Skeletal muscle satellite cell (primary cell): ENCODE data around the gene CCNA2.

Source experiments
- H3K27me3 ChIP-seq: 2 replicates; pipeline ENCODE4 v1.7.0; 2013; ENCODE audit warnings: low read length; ENCODE audit not compliant: control insufficient read depth, insufficient read depth
- H3K36me3 ChIP-seq: 2 replicates; pipeline ENCODE4 v1.7.0; 2013; ENCODE audit warnings: mild to moderate bottlenecking, control low read depth, low read length; ENCODE audit not compliant: insufficient read depth
- H3K4me1 ChIP-seq: 2 replicates; pipeline ENCODE4 v1.7.0; 2013; ENCODE audit warnings: low read length; ENCODE audit not compliant: control insufficient read depth, insufficient read depth
- H3K4me2 ChIP-seq: 2 replicates; pipeline ENCODE4 v1.7.0; 2013; ENCODE audit warnings: mild to moderate bottlenecking, low read length
- H3K4me3 ChIP-seq: 2 replicates; pipeline ENCODE4 v1.7.0; 2013; ENCODE audit warnings: low read length
- H3K9ac ChIP-seq: 2 replicates; pipeline ENCODE4 v1.7.0; 2013; ENCODE audit warnings: mild to moderate bottlenecking, low read depth, low read length, moderate library complexity
- H3K9me3 ChIP-seq: replicated peaks from 2 replicates; pipeline ENCODE4 v1.7.0; 2013; ENCODE audit warnings: mild to moderate bottlenecking, control low read depth, low read length

The CCNA2 gene

DNA sequence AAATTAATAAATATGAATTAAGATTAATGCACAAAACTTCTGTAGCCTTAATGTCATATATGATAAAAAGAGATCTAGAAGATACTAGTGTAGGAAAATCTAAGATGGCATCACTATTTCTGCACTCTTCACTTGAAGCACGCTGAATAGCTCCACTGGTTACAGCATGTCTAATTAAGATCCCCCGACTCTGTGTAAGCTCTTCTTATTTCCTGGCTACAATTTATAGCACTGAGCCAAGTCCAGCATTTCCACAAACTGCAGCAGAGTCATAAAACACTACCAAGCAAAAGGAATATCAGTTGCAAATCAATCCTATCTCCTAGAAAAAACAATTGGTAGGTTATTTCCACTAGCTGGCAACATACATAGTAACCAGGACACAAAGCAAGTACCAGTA is 1.3 kb upstream of the CCNA2 start:
- no peaks in the 10 kb centered on the region for H3K9me3 ChIP-seq
- no peak overlapping the region for H3K4me2 ChIP-seq
- no peak overlapping the region for H3K9ac ChIP-seq
- peaks cover 7% of the 10 kb centered on the region for H3K36me3 ChIP-seq
- peaks cover 33% of the 10 kb centered on the region for H3K4me1 ChIP-seq
- no peak overlapping the region for H3K4me3 ChIP-seq
- no peaks in the 10 kb centered on the region for H3K27me3 ChIP-seq

DNA sequence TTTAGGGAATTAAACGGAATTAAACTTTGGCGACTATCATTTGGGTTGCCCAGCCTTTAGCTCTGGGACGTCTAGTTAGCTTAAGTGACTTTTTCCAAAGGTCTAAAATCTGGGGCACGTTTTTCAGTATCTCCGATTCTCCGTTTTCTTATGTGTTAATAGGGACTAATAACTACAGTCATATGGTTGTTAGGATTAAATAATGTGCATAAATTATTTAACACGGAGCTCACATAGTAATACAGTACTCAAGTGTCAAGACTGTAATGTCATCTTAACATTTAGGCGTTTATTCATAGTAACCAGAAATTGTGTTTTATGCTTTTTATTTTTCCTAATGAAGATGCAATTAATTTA is 466 bp upstream of the CCNA2 start:
- H3K9ac ChIP-seq = peak overlapping the region; percentile 88
- H3K4me3 ChIP-seq = peak overlapping the region; percentile 90
- H3K36me3 ChIP-seq = peaks cover 12% of the 10 kb centered on the region

DNA sequence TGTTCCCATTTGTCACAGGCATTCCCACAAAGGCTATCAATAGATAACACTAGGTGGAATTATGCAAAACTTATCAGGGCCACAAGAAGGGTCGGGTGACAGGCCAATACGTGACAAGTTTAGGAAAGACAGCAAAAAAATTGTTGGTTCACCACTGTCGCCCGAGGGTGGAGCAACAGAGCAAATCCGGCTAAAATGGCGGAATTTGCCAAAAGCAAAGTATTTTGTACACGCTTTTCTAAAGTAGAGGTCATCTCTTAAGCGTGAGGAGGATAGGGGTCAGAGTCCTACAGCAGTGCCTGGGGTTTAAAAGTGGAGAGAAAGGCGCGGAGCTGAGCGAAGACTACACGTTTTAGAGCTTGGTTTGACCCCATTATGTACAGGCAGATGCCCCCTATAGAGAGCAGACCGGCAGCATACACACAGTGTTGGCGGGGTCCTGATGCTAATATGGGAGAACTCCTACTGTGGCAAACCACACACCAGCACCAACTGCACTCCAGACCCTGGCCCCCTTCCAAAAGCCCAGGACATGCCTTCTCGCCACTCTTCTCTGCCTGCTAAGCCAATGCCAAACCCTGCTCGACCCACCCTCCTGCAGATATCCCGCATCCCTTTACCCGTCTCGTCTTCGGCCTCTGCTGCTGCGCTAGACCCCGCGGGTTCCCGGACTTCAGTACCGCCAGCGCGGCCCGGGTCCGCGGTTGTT is 733 bp downstream of the CCNA2 start:
- Histone ChIP-seq H3K9ac (peak overlapping the region; percentile 88), H3K4me2 (peak overlapping the region; percentile 95), H3K9me3 (no peaks in the 10 kb centered on the region), H3K27me3 (no peaks in the 10 kb centered on the region), H3K36me3 (peaks cover 23% of the 10 kb centered on the region), H3K4me3 (peak overlapping the region; percentile 90), H3K4me1 (peaks cover 32% of the 10 kb centered on the region)

More for the DNA sequence above, 466 bp upstream of the CCNA2 start:
- peak overlapping the region; percentile 95 for H3K4me2 ChIP-seq
- no peaks in the 10 kb centered on the region for H3K27me3 ChIP-seq
- peaks cover 34% of the 10 kb centered on the region for H3K4me1 ChIP-seq
- H3K9me3 ChIP-seq = no peaks in the 10 kb centered on the region

DNA sequence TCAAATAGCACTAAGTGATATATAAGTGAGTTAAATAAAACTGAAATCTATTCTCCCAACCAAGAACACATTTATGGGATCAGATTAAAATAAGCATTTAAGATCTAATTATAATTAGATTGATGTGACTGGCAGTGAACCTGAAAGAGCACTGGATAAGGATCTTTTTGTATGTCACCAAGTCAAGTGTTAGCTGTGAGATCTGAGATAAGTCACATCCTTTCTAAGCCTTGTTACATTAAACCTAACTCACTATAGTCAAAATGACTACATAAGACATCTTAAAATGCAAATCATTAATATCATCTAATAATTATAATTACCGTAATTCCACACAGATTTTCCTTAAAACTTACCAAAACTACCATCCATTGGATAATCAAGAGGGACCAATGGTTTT is 1.6 kb downstream of the CCNA2 start:
- H3K9me3 ChIP-seq = no peaks in the 10 kb centered on the region
- peaks cover 30% of the 10 kb centered on the region for H3K4me1 ChIP-seq
- H3K4me2 ChIP-seq = peak overlapping the region; percentile 95
- H3K4me3 ChIP-seq = peak overlapping the region; percentile 90
- peaks cover 31% of the 10 kb centered on the region for H3K36me3 ChIP-seq
- no peaks in the 10 kb centered on the region for H3K27me3 ChIP-seq
- peak overlapping the region; percentile 88 for H3K9ac ChIP-seq

DNA sequence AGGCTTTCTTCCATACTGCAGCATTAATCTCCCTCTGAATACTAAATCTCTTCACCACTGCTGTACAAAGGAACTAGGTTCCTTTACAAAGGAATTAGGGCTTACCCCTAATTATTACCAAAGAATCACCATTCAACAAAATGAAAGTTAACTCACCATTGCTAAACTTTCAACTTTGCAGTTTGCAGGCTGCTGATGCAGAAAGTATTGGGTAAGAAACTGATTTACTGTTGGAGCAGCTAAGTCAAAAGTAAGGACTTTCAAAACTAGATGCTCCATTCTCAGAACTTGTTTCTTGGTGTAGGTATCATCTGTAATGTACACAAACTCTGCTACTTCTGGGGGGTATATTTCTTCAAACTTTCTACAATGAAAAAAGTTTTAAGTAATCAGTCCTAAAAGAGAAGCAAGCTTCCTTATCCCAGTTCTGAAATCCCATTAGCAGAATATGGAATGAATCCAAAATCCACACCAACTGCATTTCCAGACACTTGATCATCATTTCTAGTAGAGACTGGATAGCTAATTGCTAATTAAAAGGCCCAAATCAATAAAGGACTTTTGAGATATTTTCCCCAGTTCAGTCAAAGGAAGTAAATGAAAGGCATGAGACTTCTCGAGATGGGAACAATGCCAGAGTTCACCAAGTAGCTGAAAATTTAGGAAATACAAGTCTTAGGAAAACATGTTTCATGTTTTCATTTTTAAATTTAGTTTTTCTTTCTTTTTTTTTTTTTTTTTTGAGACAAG is 4.3 kb downstream of the CCNA2 start:
- peaks cover 30% of the 10 kb centered on the region for H3K4me1 ChIP-seq
- H3K4me2 ChIP-seq = peak overlapping the region; percentile 19
- H3K9ac ChIP-seq = no peak overlapping the region
- peaks cover 41% of the 10 kb centered on the region for H3K36me3 ChIP-seq
- no peaks in the 10 kb centered on the region for H3K27me3 ChIP-seq
- no peaks in the 10 kb centered on the region for H3K9me3 ChIP-seq
- H3K4me3 ChIP-seq = no peak overlapping the region

DNA sequence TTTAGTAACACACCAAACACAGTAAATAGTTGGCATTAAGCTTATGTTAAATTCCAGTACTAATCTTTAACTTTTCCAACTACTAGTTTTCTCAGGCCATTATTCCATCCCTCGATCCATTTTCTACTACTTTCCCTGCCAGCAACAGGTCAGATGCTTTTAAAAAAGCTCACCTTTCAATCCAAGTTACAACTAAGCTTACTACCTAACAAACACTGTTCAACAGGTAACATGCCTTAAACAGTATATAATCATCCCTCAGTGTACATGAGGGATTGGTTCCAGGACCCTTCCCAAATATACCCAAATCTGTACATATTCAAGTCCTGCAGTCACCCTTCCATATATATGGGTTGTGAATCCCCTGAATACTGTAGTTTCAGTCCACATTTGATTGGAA is 5.5 kb downstream of the CCNA2 start:
- Histone ChIP-seq H3K9ac (no peak overlapping the region), H3K27me3 (no peaks in the 10 kb centered on the region), H3K36me3 (peaks cover 52% of the 10 kb centered on the region), H3K4me3 (no peak overlapping the region), H3K9me3 (no peaks in the 10 kb centered on the region), H3K4me2 (no peak overlapping the region), H3K4me1 (peaks cover 30% of the 10 kb centered on the region)

DNA sequence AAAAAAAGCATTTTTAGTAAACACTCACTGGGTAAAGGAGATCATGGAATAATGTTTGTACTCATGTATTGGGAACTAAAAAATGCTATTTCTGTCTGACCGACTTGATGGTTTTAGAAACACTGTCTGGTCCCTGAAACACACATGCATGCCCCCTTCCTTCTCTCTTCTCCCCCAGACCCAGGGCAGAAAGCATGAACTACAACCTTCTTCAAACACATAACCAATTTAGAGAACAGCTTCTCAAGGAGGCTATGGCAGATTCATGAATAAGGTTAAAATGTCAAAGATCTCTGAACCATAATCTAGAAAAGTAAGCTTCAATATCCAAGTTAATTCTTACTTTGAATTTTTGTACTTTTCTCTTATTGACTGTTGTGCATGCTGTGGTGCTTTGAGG is 6.0 kb downstream of the CCNA2 start:
- H3K9me3 ChIP-seq = no peaks in the 10 kb centered on the region
- H3K36me3 ChIP-seq = peaks cover 57% of the 10 kb centered on the region
- H3K27me3 ChIP-seq = no peaks in the 10 kb centered on the region
- no peak overlapping the region for H3K9ac ChIP-seq
- H3K4me2 ChIP-seq = no peak overlapping the region
- H3K4me1 ChIP-seq = peaks cover 30% of the 10 kb centered on the region
- H3K4me3 ChIP-seq = no peak overlapping the region

DNA sequence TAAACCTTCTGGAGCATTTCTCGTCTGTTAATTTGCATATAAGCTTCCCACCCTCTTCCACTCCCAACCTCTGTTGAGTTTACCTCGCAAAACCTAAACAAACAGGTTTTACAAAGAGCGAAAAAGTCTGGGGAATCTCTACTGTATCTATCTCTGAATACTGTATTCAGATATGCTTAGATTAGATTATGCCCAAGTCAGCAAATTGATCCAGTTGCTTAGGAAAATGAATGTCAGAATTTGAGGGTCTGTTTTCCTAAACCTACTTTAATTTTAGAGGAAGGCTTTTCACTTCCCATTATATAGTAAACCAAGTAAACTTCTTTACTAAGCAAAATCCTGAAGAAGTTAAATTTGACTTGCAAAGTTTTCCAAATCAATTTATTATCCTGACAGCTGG is 6.7 kb downstream of the CCNA2 start:
- no peaks in the 10 kb centered on the region for H3K9me3 ChIP-seq
- no peak overlapping the region for H3K4me3 ChIP-seq
- peaks cover 59% of the 10 kb centered on the region for H3K36me3 ChIP-seq
- H3K27me3 ChIP-seq = no peaks in the 10 kb centered on the region
- peaks cover 28% of the 10 kb centered on the region for H3K4me1 ChIP-seq
- no peak overlapping the region for H3K9ac ChIP-seq
- no peak overlapping the region for H3K4me2 ChIP-seq

DNA sequence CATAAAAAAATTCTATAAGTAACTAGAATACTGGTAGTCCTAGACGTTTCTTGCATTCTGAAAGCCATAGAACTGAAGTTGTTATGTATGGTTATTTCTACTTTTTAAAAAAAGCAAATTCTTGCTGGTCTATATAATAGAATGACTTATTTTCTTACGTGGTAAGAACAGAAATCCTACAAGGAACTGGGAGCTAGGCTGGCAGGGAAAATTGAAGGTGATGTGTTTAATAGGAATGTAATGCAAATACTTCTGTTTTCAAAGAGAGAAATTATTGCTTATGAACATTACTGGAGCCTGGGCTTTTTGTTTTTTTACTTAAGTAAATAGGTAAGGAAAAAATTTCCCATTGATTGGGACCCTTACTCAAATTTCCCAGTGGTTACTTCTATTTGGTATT is 8.9 kb downstream of the CCNA2 start:
- no peaks in the 10 kb centered on the region for H3K9me3 ChIP-seq
- H3K36me3 ChIP-seq = peaks cover 68% of the 10 kb centered on the region
- H3K27me3 ChIP-seq = no peaks in the 10 kb centered on the region
- no peak overlapping the region for H3K4me2 ChIP-seq
- H3K4me1 ChIP-seq = peaks cover 15% of the 10 kb centered on the region
- H3K9ac ChIP-seq = no peak overlapping the region
- H3K4me3 ChIP-seq = no peak overlapping the region

DNA sequence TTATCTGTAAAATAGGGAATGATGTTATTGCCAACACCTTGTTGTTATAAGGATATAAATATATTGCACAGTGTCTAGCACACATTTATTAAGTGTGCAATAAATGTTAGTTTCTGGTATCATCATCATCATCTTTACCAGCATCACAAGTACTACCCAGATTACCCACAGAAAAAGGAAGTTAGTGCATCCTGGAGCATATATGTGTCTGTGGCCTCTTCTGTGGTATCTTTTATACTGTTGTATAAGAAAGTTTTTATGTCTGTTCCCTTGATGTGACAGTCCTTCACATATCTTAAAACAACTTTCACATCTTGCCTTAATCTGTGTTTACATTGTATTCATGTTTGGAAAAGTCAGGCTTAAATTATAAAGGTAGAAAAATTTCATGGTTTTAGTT is 12.6 kb downstream of the CCNA2 start:
- Histone ChIP-seq H3K4me2 (no peak overlapping the region), H3K36me3 (peaks cover 67% of the 10 kb centered on the region), H3K9ac (no peak overlapping the region), H3K9me3 (no peaks in the 10 kb centered on the region), H3K4me1 (no peaks in the 10 kb centered on the region), H3K27me3 (no peaks in the 10 kb centered on the region), H3K4me3 (no peak overlapping the region)

DNA sequence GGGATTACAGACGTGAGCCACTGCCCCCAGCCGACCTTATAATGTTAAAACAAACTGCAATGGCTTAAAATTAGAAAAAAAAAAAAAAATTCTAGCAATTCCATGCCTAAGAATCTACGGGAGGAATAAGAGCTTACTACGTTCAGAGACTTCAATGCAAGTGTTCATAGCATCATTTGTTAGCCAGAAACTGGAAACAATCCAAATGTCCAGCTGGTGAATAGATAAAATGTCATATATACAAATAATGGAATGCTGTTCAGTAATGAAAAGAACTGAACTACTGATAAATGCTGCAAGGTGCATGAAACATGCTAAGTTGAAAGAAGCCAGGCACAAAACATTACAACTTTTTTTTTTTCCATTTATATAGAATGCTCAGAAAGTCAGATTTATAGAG is 17.3 kb downstream of the CCNA2 start:
- peaks cover 64% of the 10 kb centered on the region for H3K36me3 ChIP-seq
- no peaks in the 10 kb centered on the region for H3K27me3 ChIP-seq
- H3K4me1 ChIP-seq = peaks cover 10% of the 10 kb centered on the region
- H3K9me3 ChIP-seq = no peaks in the 10 kb centered on the region
- no peak overlapping the region for H3K4me2 ChIP-seq
- no peak overlapping the region for H3K9ac ChIP-seq
- no peak overlapping the region for H3K4me3 ChIP-seq

DNA sequence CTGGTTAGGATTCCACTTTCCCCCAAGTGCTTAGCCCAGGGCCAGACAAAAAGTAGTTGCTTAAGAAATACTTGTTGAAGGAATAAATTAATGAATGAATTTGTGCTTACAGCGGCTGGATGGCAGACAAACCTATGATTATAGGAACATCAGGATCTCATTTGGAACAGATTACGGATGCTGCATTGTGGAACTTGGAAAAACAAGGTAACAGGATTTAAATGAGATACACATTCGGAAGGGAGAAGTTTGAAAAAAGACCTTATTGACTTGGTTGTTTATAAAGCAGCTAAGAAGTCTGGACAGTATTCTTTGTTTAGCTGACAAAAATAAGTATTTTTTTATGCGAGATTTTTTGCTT is 22.0 kb downstream of the CCNA2 start:
- H3K27me3 ChIP-seq = no peaks in the 10 kb centered on the region
- no peaks in the 10 kb centered on the region for H3K9me3 ChIP-seq
- peaks cover 32% of the 10 kb centered on the region for H3K36me3 ChIP-seq
- peak overlapping the region; percentile 95 for H3K9ac ChIP-seq
- peak overlapping the region; percentile 88 for H3K4me2 ChIP-seq
- H3K4me3 ChIP-seq = peak overlapping the region; percentile 88
- peaks cover 21% of the 10 kb centered on the region for H3K4me1 ChIP-seq
